Gastroesophageal sphincter (tissue), 4 donors: ENCODE results near the gene CDH6. TPM values are rescaled to one million over a fixed set of nuclear protein-coding genes. Genes with fewer than 3 reads are reported as not detected.

Experiments
- ATAC-seq: fragments of 150-250 bp; one replicate; pipeline ENCODE4 v1.9.1; 2016; ENCODE audit warnings: mild to moderate bottlenecking, moderate library complexity
- H3K27ac ChIP-seq, 4 donors: fragments of 200-600 bp; sonication (generic) in 3 of 4; 1 replicate in 3 of 4; 2 replicates in 1 of 4; pipeline ENCODE4 v1.5.1; 2016 to 2019
- H3K27me3 ChIP-seq: fragments of 200-600 bp; sonication (generic); one replicate; pipeline ENCODE4 v1.5.1; 2019
- H3K36me3 ChIP-seq, 2 donors: fragments of 200-600 bp; sonication (generic); one replicate each; pipeline ENCODE4 v1.5.1; 2019; ENCODE audit warnings: control low read depth in 1 of 2
- H3K4me1 ChIP-seq, 3 donors: fragments of 200-600 bp; sonication (generic); 1 replicate in 2 of 3; 2 replicates in 1 of 3; pipeline ENCODE4 v1.5.1; 2016 to 2019; ENCODE audit warnings: control low read depth in 2 of 3
- H3K4me3 ChIP-seq, 2 donors: fragments of 200-600 bp; sonication (generic); one replicate each; pipeline ENCODE4 v1.5.1; 2019; ENCODE audit warnings: mild to moderate bottlenecking in 1 of 2, moderate library complexity in 1 of 2
- H3K9me3 ChIP-seq, 3 donors: fragments of 200-600 bp; sonication (generic); one replicate each; pipeline ENCODE4 v1.5.1; 2017 to 2019; ENCODE audit warnings: control low read depth in 2 of 3
- EP300 ChIP-seq: sonication (generic); formaldehyde crosslinking; IDR thresholded peaks from one replicate; pipeline ENCODE4 v1.6.1; 2017; ENCODE audit warnings: antibody characterized with exemption, mild to moderate bottlenecking
- POLR2A ChIP-seq, 2 donors: fragments of 450-650 bp; IDR thresholded peaks; one replicate each; pipeline ENCODE4 v1.6.1; 2017; ENCODE audit warnings: antibody characterized with exemption in 2 of 2, mild to moderate bottlenecking in 2 of 2, moderate library complexity in 1 of 2
- POLR2AphosphoS5 ChIP-seq: sonication (generic); formaldehyde crosslinking; IDR thresholded peaks from one replicate; pipeline ENCODE4 v1.6.1; 2017; ENCODE audit warnings: antibody characterized with exemption
- WGBS, 2 donors: methylation state at CpG; one replicate each; pipeline ENCODE4 v1.1.5; 2018; ENCODE audit warnings: low coverage in 1 of 2; 5-methylcytosine and 5-hydroxymethylcytosine counted together
- total RNA-seq, 4 donors: library from RNA; depleted of rRNA; stranded (reverse); fragments of >200 nt; gene quantifications; one replicate each; pipeline ENCODE4 v1.1.0, GENCODE V29; 2016
- TF ChIP-seq, protein P1 (sequence below), 4 experiments: fragments of 200-600 bp in 2 of 4; fragments of 450-650 bp in 2 of 4; sonication (generic) in 1 of 4; IDR thresholded peaks; one replicate each; pipeline ENCODE4 v1.5.1; 2017 to 2019; ENCODE audit warnings: antibody characterized with exemption in 4 of 4, mild to moderate bottlenecking in 2 of 4, moderate library complexity in 2 of 4

CDH6 gene
- total RNA-seq, 4 donors from 2014 or later: 5.5 to 10.9 (median 8.4) TPM

DNA sequence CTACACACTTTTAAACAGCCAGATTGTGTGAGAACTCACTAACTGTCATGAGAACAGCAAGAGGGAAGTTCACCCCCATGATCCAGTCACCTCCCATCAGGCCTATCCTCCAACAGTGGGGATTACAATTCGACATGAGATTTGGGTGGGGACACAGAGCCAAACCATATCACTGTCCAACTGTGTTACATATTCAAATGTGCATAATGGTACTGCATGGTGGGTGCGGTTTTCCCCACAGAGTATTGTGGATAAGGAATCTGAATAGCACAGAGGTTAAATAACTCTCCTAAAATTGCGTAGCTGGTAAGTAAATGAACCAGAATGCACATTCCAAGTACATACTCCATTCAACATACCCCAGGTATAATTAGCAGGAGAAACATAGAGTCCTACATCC is 32.1 kb downstream of the CDH6 start:
- Histone ChIP-seq H3K4me1 (peaks cover 0 to 8% (median 0%) of the 10 kb centered on the region in 3 donors), H3K27ac (no peak overlapping the region), H3K4me3 (no peak overlapping the region), H3K36me3 (no peaks in the 10 kb centered on the region), H3K9me3 (no peaks in the 10 kb centered on the region), H3K27me3 (no peaks in the 10 kb centered on the region)
- TF ChIP-seq, protein P1, sequence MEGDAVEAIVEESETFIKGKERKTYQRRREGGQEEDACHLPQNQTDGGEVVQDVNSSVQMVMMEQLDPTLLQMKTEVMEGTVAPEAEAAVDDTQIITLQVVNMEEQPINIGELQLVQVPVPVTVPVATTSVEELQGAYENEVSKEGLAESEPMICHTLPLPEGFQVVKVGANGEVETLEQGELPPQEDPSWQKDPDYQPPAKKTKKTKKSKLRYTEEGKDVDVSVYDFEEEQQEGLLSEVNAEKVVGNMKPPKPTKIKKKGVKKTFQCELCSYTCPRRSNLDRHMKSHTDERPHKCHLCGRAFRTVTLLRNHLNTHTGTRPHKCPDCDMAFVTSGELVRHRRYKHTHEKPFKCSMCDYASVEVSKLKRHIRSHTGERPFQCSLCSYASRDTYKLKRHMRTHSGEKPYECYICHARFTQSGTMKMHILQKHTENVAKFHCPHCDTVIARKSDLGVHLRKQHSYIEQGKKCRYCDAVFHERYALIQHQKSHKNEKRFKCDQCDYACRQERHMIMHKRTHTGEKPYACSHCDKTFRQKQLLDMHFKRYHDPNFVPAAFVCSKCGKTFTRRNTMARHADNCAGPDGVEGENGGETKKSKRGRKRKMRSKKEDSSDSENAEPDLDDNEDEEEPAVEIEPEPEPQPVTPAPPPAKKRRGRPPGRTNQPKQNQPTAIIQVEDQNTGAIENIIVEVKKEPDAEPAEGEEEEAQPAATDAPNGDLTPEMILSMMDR (IDR thresholded peaks at IDR 0.05): no peak
- TF ChIP-seq POLR2AphosphoS5 (no peak), POLR2A (IDR thresholded peaks at IDR 0.05) (no peak), EP300 (no peak)
- 87% methylated on average over 3 of the region's 3 CpGs for WGBS, 2 donors
- no peak for ATAC-seq

DNA sequence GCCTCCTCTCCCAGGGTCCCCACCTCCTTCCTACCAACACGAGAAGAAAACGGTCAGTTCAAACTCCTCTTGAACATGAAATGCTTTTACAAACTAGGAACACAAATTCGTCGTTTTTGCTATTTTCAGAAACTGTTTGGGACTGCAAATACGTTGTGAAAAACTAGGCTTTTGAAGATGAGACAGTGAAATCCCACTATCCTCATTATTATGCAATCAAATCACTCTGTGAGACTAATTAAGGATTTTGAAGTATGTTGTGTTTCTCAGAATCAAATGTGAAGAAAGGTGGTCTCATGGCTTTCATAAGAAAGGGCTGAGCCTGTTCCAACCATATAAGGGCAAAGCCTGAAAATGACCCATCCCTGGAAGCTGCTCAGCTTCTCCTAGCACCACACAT is 33.2 kb downstream of the CDH6 start:
- H3K36me3 ChIP-seq: no peaks in the 10 kb centered on the region
- H3K4me3 ChIP-seq: no peak overlapping the region
- 63 to 76% methylated on average over 3 to 5 of the region's 5 CpGs for WGBS, 2 donors
- H3K9me3 ChIP-seq: no peaks in the 10 kb centered on the region
- no peak overlapping the region for H3K27ac ChIP-seq
- H3K4me1 ChIP-seq: peaks cover 0 to 8% (median 0%) of the 10 kb centered on the region in 3 donors
- no peak for TF ChIP-seq POLR2A (IDR thresholded peaks at IDR 0.05)
- no peak for TF ChIP-seq POLR2AphosphoS5
- TF ChIP-seq, protein P1 (IDR thresholded peaks at IDR 0.05): no peak
- no peak for TF ChIP-seq EP300
- H3K27me3 ChIP-seq: no peaks in the 10 kb centered on the region
- ATAC-seq: no peak

DNA sequence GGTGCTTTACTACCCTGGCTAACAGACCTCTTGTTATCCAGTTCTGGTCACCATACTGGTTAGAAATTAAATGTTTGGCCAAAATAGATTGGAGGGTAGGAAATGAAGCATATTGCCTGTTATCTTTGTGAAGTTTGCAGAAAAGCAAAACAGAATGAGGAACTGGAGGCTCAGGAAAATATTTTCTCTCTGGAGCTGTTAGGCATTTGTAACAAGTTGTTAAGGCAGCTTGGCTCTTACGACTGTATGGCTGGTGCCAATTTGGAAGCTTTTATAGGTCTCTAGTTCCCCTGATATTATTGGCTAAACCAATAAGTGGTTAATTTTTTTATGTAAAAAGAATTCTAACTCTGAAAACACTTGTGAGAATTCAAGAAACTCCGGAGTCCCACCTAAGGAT is 35.8 kb downstream of the CDH6 start:
- 25 to 100% methylated on average over 1 to 2 of the region's 2 CpGs for WGBS, 2 donors
- H3K9me3 ChIP-seq: no peaks in the 10 kb centered on the region
- H3K4me1 ChIP-seq: peaks cover 0 to 18% (median 0%) of the 10 kb centered on the region in 3 donors
- no peaks in the 10 kb centered on the region for H3K27me3 ChIP-seq
- no peak overlapping the region for H3K4me3 ChIP-seq
- TF ChIP-seq POLR2AphosphoS5 (no peak), EP300 (no peak), POLR2A (IDR thresholded peaks at IDR 0.05) (no peak)
- TF ChIP-seq, protein P1 (IDR thresholded peaks at IDR 0.05): no peak
- no peak for ATAC-seq
- no peak overlapping the region for H3K27ac ChIP-seq
- no peaks in the 10 kb centered on the region for H3K36me3 ChIP-seq

GRCh38 chr5:31231177-31231838 is 37.8 kb downstream of the CDH6 start:
- ATAC-seq: no peak
- no peaks in the 10 kb centered on the region for H3K36me3 ChIP-seq
- H3K4me1 ChIP-seq: peaks cover 0 to 18% (median 0%) of the 10 kb centered on the region in 3 donors
- H3K9me3 ChIP-seq: no peaks in the 10 kb centered on the region
- no peak overlapping the region for H3K4me3 ChIP-seq
- TF ChIP-seq EP300 (no peak), POLR2AphosphoS5 (no peak), POLR2A (IDR thresholded peaks at IDR 0.05) (no peak)
- TF ChIP-seq, protein P1 (IDR thresholded peaks at IDR 0.05): no peak
- WGBS, 2 donors: 54 to 73% methylated on average over 6 of the region's 6 CpGs
- H3K27ac ChIP-seq: no peak overlapping the region
- no peaks in the 10 kb centered on the region for H3K27me3 ChIP-seq

GRCh38 chr5:31232273-31232888 is 38.9 kb downstream of the CDH6 start:
- peaks cover 0 to 18% (median 0%) of the 10 kb centered on the region in 3 donors for H3K4me1 ChIP-seq
- H3K27ac ChIP-seq: no peak overlapping the region
- H3K9me3 ChIP-seq: no peaks in the 10 kb centered on the region
- 0 to 3% methylated on average over 4 of the region's 4 CpGs for WGBS, 2 donors
- H3K4me3 ChIP-seq: no peak overlapping the region
- no peak for ATAC-seq
- no peaks in the 10 kb centered on the region for H3K36me3 ChIP-seq
- no peaks in the 10 kb centered on the region for H3K27me3 ChIP-seq
- TF ChIP-seq POLR2AphosphoS5: no peak
- TF ChIP-seq EP300: no peak
- TF ChIP-seq, protein P1 (IDR thresholded peaks at IDR 0.05): peak; percentile 35 to 60 (median 50)
